Activated naive CD8-positive, alpha-beta T cell treated with anti-CD3 and anti-CD28 coated beads for 36 hours (primary cell): ENCODE measurements around the gene ZNF302. TPM values are rescaled to one million over a fixed set of nuclear protein-coding genes. Genes with fewer than 3 reads are reported as not detected.

Experiments
- DNase-seq: peaks from one replicate; pipeline ENCODE4 v3.0.0; 2021
- H3K27ac Mint-ChIP-seq: one replicate; pipeline ENCODE4 v1.8.0; 2022; ENCODE audit warnings: mild to moderate bottlenecking, moderate library complexity, mixed read lengths
- H3K27me3 Mint-ChIP-seq: one replicate; pipeline ENCODE4 v1.8.0; 2022; ENCODE audit warnings: mild to moderate bottlenecking, mixed read lengths
- H3K36me3 Mint-ChIP-seq: one replicate; pipeline ENCODE4 v1.8.0; 2021; ENCODE audit warnings: mild to moderate bottlenecking, mixed read lengths
- H3K4me1 Mint-ChIP-seq: one replicate; pipeline ENCODE4 v1.8.0; 2021; ENCODE audit warnings: mixed read lengths
- H3K4me3 Mint-ChIP-seq: one replicate; pipeline ENCODE4 v1.8.0; 2022; ENCODE audit warnings: mild to moderate bottlenecking, moderate library complexity, mixed read lengths
- H3K9me3 Mint-ChIP-seq: one replicate; pipeline ENCODE4 v1.8.0; 2022; ENCODE audit warnings: mixed read lengths
- total RNA-seq, 2 experiments: library from RNA; stranded (reverse); gene quantifications; one replicate each; pipeline ENCODE4 v1.2.3, GENCODE V29; 2021

The ZNF302 gene
- total RNA-seq, 2 experiments from 2014 or later, result 14.6 to 15.5 TPM

- Mint-ChIP-seq H3K4me1 (peaks cover 19% of the 10 kb centered on the region), H3K36me3 (peaks cover 31% of the 10 kb centered on the region), H3K9me3 (peaks cover 11% of the 10 kb centered on the region), H3K27me3 (peaks cover 3% of the 10 kb centered on the region), H3K4me3 (peak overlapping the region; percentile 95), H3K27ac (peak overlapping the region; percentile 99)
- no peak for DNase-seq
Observed at GRCh38 chr19:34733266-34733745, 55.8 kb downstream of the ZNF302 start.

GRCh38 chr19:34733746-34734536, 56.5 kb downstream of the ZNF302 start, which contains the start of gene ZNF181:
Gene ZNF181, plus strand, starts transcription at chr19:34734243. Its CDS starts 795 bp downstream, at chr19:34735038.
- peaks cover 11% of the 10 kb centered on the region for H3K9me3 Mint-ChIP-seq
- DNase-seq, result peak; percentile 80
- H3K27me3 Mint-ChIP-seq, result no peaks in the 10 kb centered on the region
- peak within 1 kb of the TSS; percentile 95 for H3K4me3 Mint-ChIP-seq
- H3K4me1 Mint-ChIP-seq, result peaks cover 19% of the 10 kb centered on the region
- peaks cover 36% of the 10 kb centered on the region for H3K36me3 Mint-ChIP-seq
- H3K27ac Mint-ChIP-seq, result peak within 1 kb of the TSS; percentile 99

GRCh38 chr19:34734537-34735103, 57.1 kb downstream of the ZNF302 start:
- peak overlapping the region; percentile 95 for H3K4me3 Mint-ChIP-seq
- H3K4me1 Mint-ChIP-seq, result peaks cover 19% of the 10 kb centered on the region
- H3K36me3 Mint-ChIP-seq, result peaks cover 43% of the 10 kb centered on the region
- no peak for DNase-seq
- no peaks in the 10 kb centered on the region for H3K27me3 Mint-ChIP-seq
- peak overlapping the region; percentile 99 for H3K27ac Mint-ChIP-seq
- peaks cover 16% of the 10 kb centered on the region for H3K9me3 Mint-ChIP-seq

Other genes starting within 250 kb of the ZNF302 start
- gene UBA2, start 249.3 kb upstream of the ZNF302 start, total RNA-seq, result 100 to 1,000 TPM; 174 to 177 TPM
- gene WTIP, start 195.9 kb upstream of the ZNF302 start, total RNA-seq, result under 1 TPM; 0.23 to 0.36 TPM
- gene SCGB2B2, start 519 bp upstream of the ZNF302 start, total RNA-seq, result under 1 TPM; 0.27 to 0.40 TPM
- gene ZNF181, start 56.6 kb downstream of the ZNF302 start, total RNA-seq, result 1 to 10 TPM; 5.7 to 5.9 TPM
- 1 to 10 TPM; 3.9 TPM for gene ZNF599, start 95.5 kb downstream of the ZNF302 start, total RNA-seq
- 1 to 10 TPM; 4.4 to 5.6 TPM for gene ZNF30, start 249.2 kb downstream of the ZNF302 start, total RNA-seq